Thyroid gland (tissue), 4 donors: ENCODE data around the gene PRDM7.
"Not testable (repeated sequence)": the region's sequence is repeated elsewhere in the genome, so short reads cannot be mapped to it uniquely, and the experiment has no call there.

Source experiments
- POLR2A ChIP-seq, 2 donors: fragments of 450-650 bp; IDR thresholded peaks; one replicate each; pipeline ENCODE4 v1.6.1; 2017; ENCODE audit warnings: antibody characterized with exemption in 2 of 2, mild to moderate bottlenecking in 2 of 2, moderate library complexity in 1 of 2
- TF ChIP-seq, protein P1 (sequence below), 6 experiments: fragments of 200-600 bp in 3 of 6; fragments of 450-650 bp in 3 of 6; sonication (generic) in 3 of 6; IDR thresholded peaks; one replicate each; pipeline ENCODE4 v1.5.1; 2016 to 2019; ENCODE audit warnings: antibody characterized with exemption in 6 of 6, mild to moderate bottlenecking in 2 of 6, inconsistent platforms in 1 of 6, moderate library complexity in 1 of 6

DNA sequence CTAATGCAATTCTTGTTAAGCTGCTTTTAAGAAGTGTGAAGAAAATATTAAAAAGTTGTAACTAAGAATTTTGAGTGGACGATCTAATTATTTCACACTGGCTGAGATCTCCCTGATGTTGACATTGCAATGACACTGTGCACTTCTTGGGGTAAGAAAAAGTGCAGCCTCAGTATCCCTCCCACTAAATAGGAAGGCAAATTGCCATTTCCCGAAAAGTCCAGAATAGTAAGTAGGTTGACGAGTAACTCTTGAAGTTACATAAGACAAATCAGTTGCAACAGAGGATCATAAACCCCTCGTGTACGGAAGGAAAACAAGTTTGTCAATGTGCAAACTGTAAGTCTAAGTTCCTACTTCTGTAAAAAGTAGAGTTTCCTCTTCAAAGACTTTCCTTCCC is 21.8 kb upstream of the PRDM7 start:
- TF ChIP-seq, protein P1, sequence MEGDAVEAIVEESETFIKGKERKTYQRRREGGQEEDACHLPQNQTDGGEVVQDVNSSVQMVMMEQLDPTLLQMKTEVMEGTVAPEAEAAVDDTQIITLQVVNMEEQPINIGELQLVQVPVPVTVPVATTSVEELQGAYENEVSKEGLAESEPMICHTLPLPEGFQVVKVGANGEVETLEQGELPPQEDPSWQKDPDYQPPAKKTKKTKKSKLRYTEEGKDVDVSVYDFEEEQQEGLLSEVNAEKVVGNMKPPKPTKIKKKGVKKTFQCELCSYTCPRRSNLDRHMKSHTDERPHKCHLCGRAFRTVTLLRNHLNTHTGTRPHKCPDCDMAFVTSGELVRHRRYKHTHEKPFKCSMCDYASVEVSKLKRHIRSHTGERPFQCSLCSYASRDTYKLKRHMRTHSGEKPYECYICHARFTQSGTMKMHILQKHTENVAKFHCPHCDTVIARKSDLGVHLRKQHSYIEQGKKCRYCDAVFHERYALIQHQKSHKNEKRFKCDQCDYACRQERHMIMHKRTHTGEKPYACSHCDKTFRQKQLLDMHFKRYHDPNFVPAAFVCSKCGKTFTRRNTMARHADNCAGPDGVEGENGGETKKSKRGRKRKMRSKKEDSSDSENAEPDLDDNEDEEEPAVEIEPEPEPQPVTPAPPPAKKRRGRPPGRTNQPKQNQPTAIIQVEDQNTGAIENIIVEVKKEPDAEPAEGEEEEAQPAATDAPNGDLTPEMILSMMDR (IDR thresholded peaks at IDR 0.05): not testable (repeated sequence)
- TF ChIP-seq POLR2A (IDR thresholded peaks at IDR 0.05): not testable (repeated sequence)
